ENCODE results near the gene FKBP5. TPM values are rescaled to one million over a fixed set of nuclear protein-coding genes. Genes with fewer than 3 reads are reported as not detected.
"Not testable (repeated sequence)": the region's sequence is repeated elsewhere in the genome, so short reads cannot be mapped to it uniquely, and the experiment has no call there.

Gene FKBP5
- total RNA-seq, 1 donor from 2014 or later: 5.9 TPM

DNA sequence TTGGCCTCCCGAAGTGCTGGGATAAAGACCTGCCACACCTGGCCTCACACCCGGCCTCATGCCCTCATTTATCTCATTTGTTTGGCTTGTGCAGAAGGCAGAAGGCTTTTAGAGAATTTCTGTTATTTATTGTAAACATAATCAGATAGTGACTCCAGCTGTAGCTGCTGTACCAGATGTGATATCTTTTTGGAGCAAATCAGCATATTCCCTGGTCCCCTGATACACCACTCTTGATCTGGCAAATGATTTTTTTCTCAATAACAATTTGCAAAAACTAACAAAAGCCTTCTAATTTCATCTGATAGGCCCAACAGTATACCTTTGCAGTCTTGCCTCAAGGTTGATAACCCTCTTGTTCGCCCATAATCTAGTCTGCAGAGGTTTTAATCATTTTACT lies 149.5 kb downstream of the FKBP5 start:
- TF ChIP-seq, protein P1, sequence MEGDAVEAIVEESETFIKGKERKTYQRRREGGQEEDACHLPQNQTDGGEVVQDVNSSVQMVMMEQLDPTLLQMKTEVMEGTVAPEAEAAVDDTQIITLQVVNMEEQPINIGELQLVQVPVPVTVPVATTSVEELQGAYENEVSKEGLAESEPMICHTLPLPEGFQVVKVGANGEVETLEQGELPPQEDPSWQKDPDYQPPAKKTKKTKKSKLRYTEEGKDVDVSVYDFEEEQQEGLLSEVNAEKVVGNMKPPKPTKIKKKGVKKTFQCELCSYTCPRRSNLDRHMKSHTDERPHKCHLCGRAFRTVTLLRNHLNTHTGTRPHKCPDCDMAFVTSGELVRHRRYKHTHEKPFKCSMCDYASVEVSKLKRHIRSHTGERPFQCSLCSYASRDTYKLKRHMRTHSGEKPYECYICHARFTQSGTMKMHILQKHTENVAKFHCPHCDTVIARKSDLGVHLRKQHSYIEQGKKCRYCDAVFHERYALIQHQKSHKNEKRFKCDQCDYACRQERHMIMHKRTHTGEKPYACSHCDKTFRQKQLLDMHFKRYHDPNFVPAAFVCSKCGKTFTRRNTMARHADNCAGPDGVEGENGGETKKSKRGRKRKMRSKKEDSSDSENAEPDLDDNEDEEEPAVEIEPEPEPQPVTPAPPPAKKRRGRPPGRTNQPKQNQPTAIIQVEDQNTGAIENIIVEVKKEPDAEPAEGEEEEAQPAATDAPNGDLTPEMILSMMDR (IDR thresholded peaks at IDR 0.05; ENCODE audit: unreplicated experiment): no peak
- no peak overlapping the region for H3K4me3 Mint-ChIP-seq (ENCODE audit: low read depth)
- no peak overlapping the region for H3K27ac Mint-ChIP-seq
- H3K9me3 Mint-ChIP-seq (ENCODE audit: low read depth): peaks cover 5% of the 10 kb centered on the region
- DNase-seq (ENCODE audit: low spot score, unreplicated experiment): no peak
- H3K27me3 Mint-ChIP-seq: peaks cover 6% of the 10 kb centered on the region
- peaks cover 2% of the 10 kb centered on the region for H3K4me1 Mint-ChIP-seq (ENCODE audit: low read depth)
- H3K36me3 Mint-ChIP-seq (ENCODE audit: insufficient read depth): no peaks in the 10 kb centered on the region

- not testable (repeated sequence) for DNase-seq (ENCODE audit: low spot score, unreplicated experiment); H3K36me3 Mint-ChIP-seq (ENCODE audit: insufficient read depth); H3K9me3 Mint-ChIP-seq (ENCODE audit: low read depth); H3K4me3 Mint-ChIP-seq (ENCODE audit: low read depth); H3K27me3 Mint-ChIP-seq; H3K4me1 Mint-ChIP-seq (ENCODE audit: low read depth); H3K27ac Mint-ChIP-seq
These were observed 152.9 kb downstream of the FKBP5 start for GRCh38 chr6:35535847-35536246.

DNA sequence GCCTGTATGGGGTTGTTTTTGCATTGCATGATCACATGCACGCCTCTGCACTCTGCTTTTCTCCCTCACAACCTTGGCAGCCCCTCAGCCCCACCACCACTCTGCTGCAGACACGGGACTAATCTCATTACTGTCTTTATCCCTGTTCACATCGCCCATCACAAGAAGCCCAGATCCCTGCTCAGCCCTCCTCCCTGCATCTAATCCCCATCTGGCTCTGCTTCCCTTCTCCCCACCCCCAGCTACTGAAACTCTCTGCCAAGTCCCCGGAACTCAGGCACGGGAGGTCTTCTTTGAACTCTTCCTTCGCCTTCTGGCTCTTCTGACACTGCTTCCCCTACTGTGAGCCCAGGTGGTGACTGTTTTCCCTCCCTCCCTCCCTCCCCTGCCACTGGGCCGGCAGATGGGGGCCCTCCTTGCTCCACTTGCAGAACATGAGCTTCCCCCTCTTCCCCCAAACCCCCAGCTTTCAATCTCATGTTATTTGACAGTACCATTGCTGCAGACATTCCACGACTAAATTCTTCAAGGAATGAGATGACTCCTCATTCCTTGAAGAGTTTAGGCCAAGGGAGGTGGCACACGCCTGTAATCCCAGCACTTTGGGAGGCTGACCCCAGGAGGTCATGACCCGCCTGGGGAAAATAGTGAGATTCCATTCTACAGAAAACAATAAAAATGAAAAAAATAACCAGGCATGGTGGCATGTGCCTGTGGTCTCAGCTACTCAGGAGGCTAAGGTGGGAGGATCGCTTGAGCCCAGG lies 154.1 kb downstream of the FKBP5 start:
- TF ChIP-seq, protein P1 (IDR thresholded peaks at IDR 0.05; ENCODE audit: unreplicated experiment): no peak
- peaks cover 8% of the 10 kb centered on the region for H3K27me3 Mint-ChIP-seq
- H3K9me3 Mint-ChIP-seq (ENCODE audit: low read depth): no peaks in the 10 kb centered on the region
- H3K27ac Mint-ChIP-seq: no peak overlapping the region
- peaks cover 2% of the 10 kb centered on the region for H3K4me1 Mint-ChIP-seq (ENCODE audit: low read depth)
- H3K36me3 Mint-ChIP-seq (ENCODE audit: insufficient read depth): no peaks in the 10 kb centered on the region
- no peak overlapping the region for H3K4me3 Mint-ChIP-seq (ENCODE audit: low read depth)
- no peak for DNase-seq (ENCODE audit: low spot score, unreplicated experiment)

DNA sequence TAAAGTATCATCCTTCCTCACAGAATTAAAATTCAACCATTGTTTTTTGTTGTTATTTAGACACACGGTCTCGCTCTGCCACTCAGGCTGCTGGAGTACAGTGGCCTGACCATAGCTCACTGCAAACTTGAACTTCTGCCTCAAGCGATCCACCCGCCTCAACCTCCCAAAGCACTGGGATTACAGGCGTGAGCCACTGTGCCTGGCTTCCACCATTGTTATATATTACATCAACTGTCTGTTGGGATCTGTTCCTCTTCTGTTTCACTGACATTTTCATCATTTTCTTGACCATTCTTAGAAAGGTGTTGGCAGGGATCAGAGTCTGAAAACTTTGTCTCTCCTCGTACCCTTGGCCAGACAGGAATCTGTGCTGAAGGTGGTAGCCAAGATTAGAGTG lies 154.7 kb downstream of the FKBP5 start:
- Mint-ChIP-seq H3K4me1 (ENCODE audit: low read depth) (peaks cover 2% of the 10 kb centered on the region), H3K4me3 (ENCODE audit: low read depth) (no peak overlapping the region), H3K27me3 (peaks cover 8% of the 10 kb centered on the region), H3K27ac (no peak overlapping the region), H3K9me3 (ENCODE audit: low read depth) (no peaks in the 10 kb centered on the region), H3K36me3 (ENCODE audit: insufficient read depth) (no peaks in the 10 kb centered on the region)
- TF ChIP-seq, protein P1 (IDR thresholded peaks at IDR 0.05; ENCODE audit: unreplicated experiment): no peak
- DNase-seq (ENCODE audit: low spot score, unreplicated experiment): no peak

GRCh38 chr6:35532126-35532525 lies 156.6 kb downstream of the FKBP5 start:
- no peak overlapping the region for H3K4me3 Mint-ChIP-seq (ENCODE audit: low read depth)
- H3K36me3 Mint-ChIP-seq (ENCODE audit: insufficient read depth): no peaks in the 10 kb centered on the region
- TF ChIP-seq, protein P1 (IDR thresholded peaks at IDR 0.05; ENCODE audit: unreplicated experiment): no peak
- peaks cover 14% of the 10 kb centered on the region for H3K27me3 Mint-ChIP-seq
- no peak for DNase-seq (ENCODE audit: low spot score, unreplicated experiment)
- H3K4me1 Mint-ChIP-seq (ENCODE audit: low read depth): peaks cover 2% of the 10 kb centered on the region
- no peaks in the 10 kb centered on the region for H3K9me3 Mint-ChIP-seq (ENCODE audit: low read depth)
- H3K27ac Mint-ChIP-seq: no peak overlapping the region
